Keratinocyte (primary cell): ENCODE data around the gene ALOX15B. TPM values are rescaled to one million over a fixed set of nuclear protein-coding genes. Genes with fewer than 3 reads are reported as not detected.

Source experiments
- DNase-seq: peaks from one replicate; pipeline ENCODE4 v3.0.0-alpha.2; 2011; ENCODE audit warnings: low read depth, missing footprints, low spot score
- FAIRE-seq: peaks from 2 replicates; lab custom pipeline; 2011; peaks lifted over from hg19 to GRCh38; lab: Jason Lieb, UNC
- H2AFZ ChIP-seq: 2 replicates; pipeline ENCODE4 v1.6.0; 2012; ENCODE audit warnings: low read length, control low read depth, inconsistent platforms; ENCODE audit not compliant: control insufficient read depth
- H3K27ac ChIP-seq: 2 replicates; pipeline ENCODE4 v1.5.1; 2011; ENCODE audit warnings: low read length; ENCODE audit not compliant: control insufficient read depth, insufficient read depth
- H3K27me3 ChIP-seq: 3 replicates; pipeline ENCODE4 v1.6.0; 2011; ENCODE audit warnings: low read length; ENCODE audit not compliant: control insufficient read depth, insufficient read depth; ENCODE audit errors: extremely low read depth
- H3K36me3 ChIP-seq, 2 experiments: 2 replicates in 1 of 2; 3 replicates in 1 of 2; pipeline ENCODE4 v1.5.1; 2011; ENCODE audit warnings: low read length in 2 of 2, mild to moderate bottlenecking in 1 of 2; ENCODE audit not compliant: control insufficient read depth in 2 of 2, insufficient read depth in 2 of 2; ENCODE audit errors: extremely low read depth in 1 of 2
- H3K4me1 ChIP-seq: 3 replicates; pipeline ENCODE4 v1.5.1; 2011; ENCODE audit warnings: low read length; ENCODE audit not compliant: control insufficient read depth, insufficient read depth; ENCODE audit errors: extremely low read depth
- H3K4me2 ChIP-seq: 3 replicates; pipeline ENCODE4 v1.6.0; 2011; ENCODE audit warnings: low read depth, low read length; ENCODE audit not compliant: control insufficient read depth, insufficient read depth; ENCODE audit errors: extremely low read depth
- H3K4me3 ChIP-seq, 3 experiments: fragments of 200-600 bp in 1 of 3; sonication (generic) in 1 of 3; 2 replicates in 2 of 3; 3 replicates in 1 of 3; pipeline ENCODE4 v1.5.1; 2011 to 2016; ENCODE audit warnings: low read length in 3 of 3, mild to moderate bottlenecking in 3 of 3, control low read depth in 2 of 3, inconsistent platforms in 1 of 3, low read depth in 1 of 3, mixed read lengths in 1 of 3, mixed run types in 1 of 3, moderate library complexity in 1 of 3; ENCODE audit not compliant: control insufficient read depth in 2 of 3, insufficient read depth in 2 of 3; ENCODE audit errors: extremely low read depth in 1 of 3
- H3K79me2 ChIP-seq: 2 replicates; pipeline ENCODE4 v1.6.0; 2012; ENCODE audit warnings: low read length; ENCODE audit not compliant: control insufficient read depth, insufficient read depth
- H3K9ac ChIP-seq: 3 replicates; pipeline ENCODE4 v1.6.0; 2011; ENCODE audit warnings: low read length; ENCODE audit not compliant: control insufficient read depth, insufficient read depth; ENCODE audit errors: extremely low read depth
- H3K9me1 ChIP-seq: 3 replicates; pipeline ENCODE4 v1.6.0; 2011; ENCODE audit warnings: low read length; ENCODE audit not compliant: control insufficient read depth, insufficient read depth; ENCODE audit errors: extremely low read depth
- H3K9me3 ChIP-seq: 2 replicates; pipeline ENCODE4 v1.5.1; 2012; ENCODE audit warnings: low read depth, low read length; ENCODE audit not compliant: control insufficient read depth
- H4K20me1 ChIP-seq: 3 replicates; pipeline ENCODE4 v1.6.0; 2011; ENCODE audit warnings: low read length; ENCODE audit not compliant: control insufficient read depth, insufficient read depth; ENCODE audit errors: extremely low read depth
- EZH2 ChIP-seq: IDR thresholded peaks from one replicate; pipeline ENCODE4 v1.6.1; 2012; ENCODE audit warnings: inconsistent platforms, mild to moderate bottlenecking, low read length, moderate library complexity
- dilution Hi-C: fragments of 300-500 bp; cut with MboI; formaldehyde crosslinking; loops from one replicate; pipeline ENCODE4 v1.7.0; 2020; ENCODE audit warnings: low sequenced_read_pairs; ENCODE audit not compliant: extremely low pct_ligation_motif_present
- polyA plus RNA-seq, 5 experiments: library from polyadenylated mRNA; depleted of rRNA in 3 of 5; stranded (reverse) in 3 of 5; stranded (forward) in 1 of 5; unstranded in 1 of 5; fragments of >200 nt; gene quantifications; 1 replicate in 1 of 5; 2 replicates in 3 of 5; 3 replicates in 1 of 5; pipeline versions ENCODE4 v1.2.1 to v1.2.3, GENCODE V29; 2011 to 2012; ENCODE audit warnings: missing spikeins in 2 of 5, low read depth in 1 of 5, low replicate concordance in 1 of 5
- TF ChIP-seq, protein P1 (sequence below), 3 experiments: IDR thresholded peaks in 1 of 3; conservative IDR thresholded peaks in 1 of 3; optimal IDR thresholded peaks in 1 of 3; 2 replicates in 2 of 3; 3 replicates in 1 of 3; pipeline versions ENCODE3 to v1.5.1; 2011; ENCODE audit warnings: low read length in 3 of 3, mild to moderate bottlenecking in 3 of 3, moderate library complexity in 2 of 3, control low read depth in 1 of 3, inconsistent platforms in 1 of 3; ENCODE audit not compliant: insufficient read depth in 2 of 3; ENCODE audit errors: extremely low read depth in 1 of 3

Gene ALOX15B
- polyA plus RNA-seq, 1 donor (not counting 4 experiments of a cell fraction or from before 2014, with no cell fraction given), result 29.7 TPM

GRCh38 chr17:8025176-8025911, 13.5 kb upstream of the ALOX15B start:
- Histone ChIP-seq H3K4me2 (no peak overlapping the region), H4K20me1 (no peaks in the 10 kb centered on the region), H3K4me1 (peaks cover 15% of the 10 kb centered on the region), H3K9me3 (no peaks in the 10 kb centered on the region), H3K27me3 (no peaks in the 10 kb centered on the region), H2AFZ (no peak overlapping the region), H3K27ac (no peak overlapping the region), H3K9ac (no peak overlapping the region), H3K79me2 (no peaks in the 10 kb centered on the region), H3K4me3 (no peak overlapping the region), H3K9me1 (no peaks in the 10 kb centered on the region), H3K36me3 (no peaks in the 10 kb centered on the region)
- FAIRE-seq, result no peak
- DNase-seq, result no peak
- dilution Hi-C loops, result no loop called here
- no peak for TF ChIP-seq EZH2
- TF ChIP-seq, protein P1, sequence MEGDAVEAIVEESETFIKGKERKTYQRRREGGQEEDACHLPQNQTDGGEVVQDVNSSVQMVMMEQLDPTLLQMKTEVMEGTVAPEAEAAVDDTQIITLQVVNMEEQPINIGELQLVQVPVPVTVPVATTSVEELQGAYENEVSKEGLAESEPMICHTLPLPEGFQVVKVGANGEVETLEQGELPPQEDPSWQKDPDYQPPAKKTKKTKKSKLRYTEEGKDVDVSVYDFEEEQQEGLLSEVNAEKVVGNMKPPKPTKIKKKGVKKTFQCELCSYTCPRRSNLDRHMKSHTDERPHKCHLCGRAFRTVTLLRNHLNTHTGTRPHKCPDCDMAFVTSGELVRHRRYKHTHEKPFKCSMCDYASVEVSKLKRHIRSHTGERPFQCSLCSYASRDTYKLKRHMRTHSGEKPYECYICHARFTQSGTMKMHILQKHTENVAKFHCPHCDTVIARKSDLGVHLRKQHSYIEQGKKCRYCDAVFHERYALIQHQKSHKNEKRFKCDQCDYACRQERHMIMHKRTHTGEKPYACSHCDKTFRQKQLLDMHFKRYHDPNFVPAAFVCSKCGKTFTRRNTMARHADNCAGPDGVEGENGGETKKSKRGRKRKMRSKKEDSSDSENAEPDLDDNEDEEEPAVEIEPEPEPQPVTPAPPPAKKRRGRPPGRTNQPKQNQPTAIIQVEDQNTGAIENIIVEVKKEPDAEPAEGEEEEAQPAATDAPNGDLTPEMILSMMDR (optimal IDR thresholded peaks at IDR 0.05 in 1 of 3, IDR thresholded peaks at IDR 0.05 in 1 of 3, conservative IDR thresholded peaks at IDR 0.05 in 1 of 3; ENCODE audit: extremely low read depth in 1 of 3, insufficient read depth in 2 of 3, low read length in 3 of 3), result no peak

DNA sequence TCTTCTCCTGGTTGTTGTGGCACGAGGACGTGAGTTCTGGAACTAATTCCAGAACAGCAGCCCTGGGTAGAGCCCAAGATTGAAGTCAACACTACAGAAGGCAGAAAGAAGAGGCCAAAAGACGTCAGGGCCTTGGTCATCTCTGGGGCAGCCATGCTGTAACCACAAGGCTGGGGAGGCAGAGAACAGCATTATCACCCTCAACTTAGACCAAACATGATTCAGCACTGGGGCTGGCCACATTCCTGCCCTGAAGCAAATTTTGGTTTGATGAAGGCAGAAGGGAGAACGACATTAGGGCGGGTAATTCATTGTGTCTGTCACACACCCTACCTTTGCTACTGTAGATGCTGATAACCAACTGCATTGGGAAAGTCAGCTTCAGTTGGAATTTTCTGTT, 9.7 kb upstream of the ALOX15B start:
- dilution Hi-C loops, result no loop called here
- no peak overlapping the region for H2AFZ ChIP-seq

More for the DNA sequence above, 9.7 kb upstream of the ALOX15B start:
- no peak overlapping the region for H3K9ac ChIP-seq
- DNase-seq (no peak), FAIRE-seq (peak; percentile 100)
- no peak for TF ChIP-seq EZH2
- TF ChIP-seq, protein P1 (optimal IDR thresholded peaks at IDR 0.05 in 1 of 3, IDR thresholded peaks at IDR 0.05 in 1 of 3, conservative IDR thresholded peaks at IDR 0.05 in 1 of 3; ENCODE audit: extremely low read depth in 1 of 3, insufficient read depth in 2 of 3, low read length in 3 of 3), result no peak
- no peaks in the 10 kb centered on the region for H3K27me3 ChIP-seq
- H3K4me2 ChIP-seq, result peak overlapping the region; percentile 42
- H3K9me3 ChIP-seq, result no peaks in the 10 kb centered on the region
- H3K79me2 ChIP-seq, result no peaks in the 10 kb centered on the region
- H3K36me3 ChIP-seq, result no peaks in the 10 kb centered on the region
- H3K9me1 ChIP-seq, result no peaks in the 10 kb centered on the region
- peaks cover 10% of the 10 kb centered on the region for H3K4me1 ChIP-seq
- H3K4me3 ChIP-seq, result peak overlapping the region in 1 of 3 experiments; percentile 9
- no peaks in the 10 kb centered on the region for H4K20me1 ChIP-seq
- no peak overlapping the region for H3K27ac ChIP-seq
